ENCODE data around the gene C1orf116. TPM values are rescaled to one million over a fixed set of nuclear protein-coding genes. Genes with fewer than 3 reads are reported as not detected.
A peak's percentile ranks its signal among the peaks of the same experiment; 100 is the strongest.

The C1orf116 gene
- polyA plus RNA-seq, 2 of the 4 experiments (the other 2 are of a cell fraction), result 2.0 to 3.2 TPM

DNA sequence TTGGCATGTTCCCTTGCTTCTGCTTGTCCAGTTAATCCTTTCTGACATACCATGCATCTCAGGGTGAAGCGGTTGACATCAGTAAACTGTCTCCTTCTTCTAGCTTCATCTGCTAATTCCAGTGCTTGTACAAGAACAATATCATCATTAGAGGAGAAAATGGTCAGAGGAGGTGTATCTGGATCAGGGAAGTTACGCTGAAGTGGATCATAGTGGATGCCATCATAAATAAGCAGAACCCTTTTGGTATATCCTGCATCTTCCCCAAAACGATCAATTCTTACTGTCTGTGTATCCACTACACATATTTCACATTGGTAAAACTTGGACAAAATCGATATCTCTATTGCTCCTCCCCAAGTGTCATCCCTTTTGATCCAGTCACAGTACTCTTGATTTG lies 16.5 kb upstream of the C1orf116 start (continued):
- TF ChIP-seq, protein P1, sequence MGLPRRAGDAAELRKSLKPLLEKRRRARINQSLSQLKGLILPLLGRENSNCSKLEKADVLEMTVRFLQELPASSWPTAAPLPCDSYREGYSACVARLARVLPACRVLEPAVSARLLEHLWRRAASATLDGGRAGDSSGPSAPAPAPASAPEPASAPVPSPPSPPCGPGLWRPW (IDR thresholded peaks at IDR 0.05), result no peak
- TF ChIP-seq, protein P2, sequence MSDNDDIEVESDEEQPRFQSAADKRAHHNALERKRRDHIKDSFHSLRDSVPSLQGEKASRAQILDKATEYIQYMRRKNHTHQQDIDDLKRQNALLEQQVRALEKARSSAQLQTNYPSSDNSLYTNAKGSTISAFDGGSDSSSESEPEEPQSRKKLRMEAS (IDR thresholded peaks at IDR 0.05), result no peak

DNA sequence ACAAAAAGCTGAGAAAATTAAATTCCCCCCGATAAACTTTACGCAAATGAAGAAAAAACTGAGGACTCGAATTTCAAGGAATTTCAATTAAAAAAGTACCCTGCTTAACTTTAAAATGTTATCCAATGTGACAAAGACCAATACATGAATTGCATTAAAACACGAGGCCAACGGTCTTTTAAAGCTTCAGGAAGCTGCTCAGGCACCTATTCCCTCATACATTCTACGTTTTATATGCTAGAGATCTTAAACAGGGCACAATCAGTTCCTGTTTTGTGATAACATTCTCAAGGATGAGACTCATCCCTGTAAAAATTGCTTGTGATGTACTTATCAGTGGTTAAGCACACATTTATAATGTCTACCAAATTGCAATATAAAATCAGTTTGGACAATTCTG lies 15.5 kb upstream of the C1orf116 start:
- Histone ChIP-seq H3K4me2 (peak overlapping the region; percentile 80), H3K4me3 (no peak overlapping the region; the same call in 2 of the 3 replicates), H3K9me3 (no peaks in the 10 kb centered on the region), H3K4me1 (peaks cover 64% of the 10 kb centered on the region), H3K27ac (no peak overlapping the region)
- FAIRE-seq (no peak), ATAC-seq (no peak), DNase-seq (ENCODE audit: low read depth in 1 of 2, low spot score in 1 of 2) (no peak)
- POLR2A ChIA-PET, result interaction anchor here (1.1 kb wide), 1 partner anchor 23 kb away, joined by 3 read pairs; no protein-coding TSS in a partner anchor
- no peak for TF ChIP-seq JUNB (IDR thresholded peaks at IDR 0.05)
- TF ChIP-seq CHD4 (IDR thresholded peaks at IDR 0.05; ENCODE audit: borderline replicate concordance), result no peak
- TF ChIP-seq TP53 (CRISPR knock-in tag; IDR thresholded peaks at IDR 0.05), result no peak
- TF ChIP-seq, protein P3, sequence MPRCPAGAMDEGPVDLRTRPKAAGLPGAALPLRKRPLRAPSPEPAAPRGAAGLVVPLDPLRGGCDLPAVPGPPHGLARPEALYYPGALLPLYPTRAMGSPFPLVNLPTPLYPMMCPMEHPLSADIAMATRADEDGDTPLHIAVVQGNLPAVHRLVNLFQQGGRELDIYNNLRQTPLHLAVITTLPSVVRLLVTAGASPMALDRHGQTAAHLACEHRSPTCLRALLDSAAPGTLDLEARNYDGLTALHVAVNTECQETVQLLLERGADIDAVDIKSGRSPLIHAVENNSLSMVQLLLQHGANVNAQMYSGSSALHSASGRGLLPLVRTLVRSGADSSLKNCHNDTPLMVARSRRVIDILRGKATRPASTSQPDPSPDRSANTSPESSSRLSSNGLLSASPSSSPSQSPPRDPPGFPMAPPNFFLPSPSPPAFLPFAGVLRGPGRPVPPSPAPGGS (IDR thresholded peaks at IDR 0.05), result no peak
- no peak for TF ChIP-seq RCOR1 (IDR thresholded peaks at IDR 0.05; ENCODE audit: low read depth, low read length)
- TF ChIP-seq HOXB13 (CRISPR knock-in tag; IDR thresholded peaks at IDR 0.05; ENCODE audit: low read depth), result no peak
- no peak for TF ChIP-seq MAZ (IDR thresholded peaks at IDR 0.05; ENCODE audit: borderline replicate concordance, low read depth, low read length)
- TF ChIP-seq, protein P1 (IDR thresholded peaks at IDR 0.05), result no peak
- TF ChIP-seq RAD21 (conservative IDR thresholded peaks at IDR 0.05 in 1 of 2, IDR thresholded peaks at IDR 0.05 in 1 of 2), result no peak
- TF ChIP-seq RNF2 (IDR thresholded peaks at IDR 0.05; ENCODE audit: borderline replicate concordance, low read depth), result no peak
- no peak for TF ChIP-seq BHLHE40 (IDR thresholded peaks at IDR 0.05; ENCODE audit: low read depth, low read length)
- TF ChIP-seq, protein P4, sequence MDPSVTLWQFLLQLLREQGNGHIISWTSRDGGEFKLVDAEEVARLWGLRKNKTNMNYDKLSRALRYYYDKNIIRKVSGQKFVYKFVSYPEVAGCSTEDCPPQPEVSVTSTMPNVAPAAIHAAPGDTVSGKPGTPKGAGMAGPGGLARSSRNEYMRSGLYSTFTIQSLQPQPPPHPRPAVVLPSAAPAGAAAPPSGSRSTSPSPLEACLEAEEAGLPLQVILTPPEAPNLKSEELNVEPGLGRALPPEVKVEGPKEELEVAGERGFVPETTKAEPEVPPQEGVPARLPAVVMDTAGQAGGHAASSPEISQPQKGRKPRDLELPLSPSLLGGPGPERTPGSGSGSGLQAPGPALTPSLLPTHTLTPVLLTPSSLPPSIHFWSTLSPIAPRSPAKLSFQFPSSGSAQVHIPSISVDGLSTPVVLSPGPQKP (IDR thresholded peaks at IDR 0.05; ENCODE audit: low read depth, low read length), result no peak
- TF ChIP-seq ESRRA (IDR thresholded peaks at IDR 0.05; ENCODE audit: borderline replicate concordance, low read length), result no peak
- CTCF ChIA-PET, result interaction anchor here (0.5 to 3.5 kb wide), 12 partner anchors 11 to 357 kb away, joined by 3 to 40 read pairs (median 9); partner anchors contain the start of gene C1orf116
- WGBS (ENCODE audit: missing lambda C conversion rate), result 71% methylated on average over 6 of the region's 6 CpGs

DNA sequence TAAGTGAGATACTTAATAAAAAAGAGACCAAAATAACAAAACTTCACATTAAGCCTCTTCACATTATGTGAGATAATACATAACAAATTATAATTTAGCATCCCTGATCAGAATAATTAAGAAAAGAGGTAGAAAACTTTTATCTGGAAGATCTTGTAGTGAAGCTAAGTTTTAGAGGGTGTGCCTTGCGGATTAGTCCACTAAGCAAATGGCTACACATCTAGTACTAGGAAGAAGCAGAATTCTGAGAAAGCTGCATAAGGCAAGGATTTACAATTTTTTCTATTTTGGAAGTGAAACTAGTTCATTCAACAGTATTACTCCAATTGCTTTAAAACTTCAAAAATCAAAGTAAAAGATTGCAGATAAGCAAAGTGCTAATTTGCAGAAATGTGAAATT lies 14.9 kb upstream of the C1orf116 start:
- Histone ChIP-seq H3K27ac (no peak overlapping the region), H3K9me3 (no peaks in the 10 kb centered on the region), H3K4me2 (peak overlapping the region; percentile 80), H3K4me3 (no peak overlapping the region; the same call in 2 of the 3 replicates), H3K4me1 (peaks cover 64% of the 10 kb centered on the region)
- TF ChIP-seq, protein P4 (IDR thresholded peaks at IDR 0.05; ENCODE audit: low read depth, low read length), result no peak
- TF ChIP-seq ZFP36 (IDR thresholded peaks at IDR 0.05; ENCODE audit: borderline replicate concordance, partially characterized antibody), result no peak
- no peak for TF ChIP-seq HOXA7 (CRISPR knock-in tag; IDR thresholded peaks at IDR 0.05)
- TF ChIP-seq JUN (IDR thresholded peaks at IDR 0.05), result no peak
- TF ChIP-seq FOSB (CRISPR knock-in tag; IDR thresholded peaks at IDR 0.05), result no peak
- TF ChIP-seq ZSCAN20 (CRISPR knock-in tag; IDR thresholded peaks at IDR 0.05), result no peak
- no peak for TF ChIP-seq KDM1A (IDR thresholded peaks at IDR 0.05; ENCODE audit: low read depth)
- no peak for TF ChIP-seq CEBPB (IDR thresholded peaks at IDR 0.05)
- no peak for TF ChIP-seq EP300 (IDR thresholded peaks at IDR 0.05)
- TF ChIP-seq, protein P5, sequence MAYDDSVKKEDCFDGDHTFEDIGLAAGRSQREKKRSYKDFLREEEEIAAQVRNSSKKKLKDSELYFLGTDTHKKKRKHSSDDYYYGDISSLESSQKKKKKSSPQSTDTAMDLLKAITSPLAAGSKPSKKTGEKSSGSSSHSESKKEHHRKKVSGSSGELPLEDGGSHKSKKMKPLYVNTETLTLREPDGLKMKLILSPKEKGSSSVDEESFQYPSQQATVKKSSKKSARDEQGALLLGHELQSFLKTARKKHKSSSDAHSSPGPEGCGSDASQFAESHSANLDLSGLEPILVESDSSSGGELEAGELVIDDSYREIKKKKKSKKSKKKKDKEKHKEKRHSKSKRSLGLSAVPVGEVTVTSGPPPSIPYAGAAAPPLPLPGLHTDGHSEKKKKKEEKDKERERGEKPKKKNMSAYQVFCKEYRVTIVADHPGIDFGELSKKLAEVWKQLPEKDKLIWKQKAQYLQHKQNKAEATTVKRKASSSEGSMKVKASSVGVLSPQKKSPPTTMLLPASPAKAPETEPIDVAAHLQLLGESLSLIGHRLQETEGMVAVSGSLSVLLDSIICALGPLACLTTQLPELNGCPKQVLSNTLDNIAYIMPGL (CRISPR knock-in tag; IDR thresholded peaks at IDR 0.05; ENCODE audit: borderline replicate concordance), result no peak
- no peak for TF ChIP-seq ZC3H11A (IDR thresholded peaks at IDR 0.05)
- TF ChIP-seq HOXB5 (CRISPR knock-in tag; IDR thresholded peaks at IDR 0.05), result no peak
- no peak for TF ChIP-seq NFE2L2 (conservative IDR thresholded peaks at IDR 0.05; ENCODE audit: low read length)
- no peak for TF ChIP-seq FOSL2 (IDR thresholded peaks at IDR 0.05)
- TF ChIP-seq FOSL2 (CRISPR knock-in tag; IDR thresholded peaks at IDR 0.05), result no peak
- no peak for TF ChIP-seq HEYL (CRISPR knock-in tag; IDR thresholded peaks at IDR 0.05)
- ChIA-PET CTCF (interaction anchor here (0.5 to 3.5 kb wide), 8 partner anchors 12 to 357 kb away, joined by 3 to 13 read pairs (median 4); partner anchors contain the start of gene C1orf116), POLR2A (no interaction called here)
- FAIRE-seq (no peak), DNase-seq (ENCODE audit: low read depth in 1 of 2, low spot score in 1 of 2) (no peak), ATAC-seq (no peak)
- WGBS (ENCODE audit: missing lambda C conversion rate), result 94% methylated on average over 1 of the region's 1 CpG

All from A549 (cell line).